Brain microvascular endothelial cell (primary cell): Measurements from ENCODE around the gene UCK2.

Experiments used
- DNase-seq: peaks from one replicate; pipeline ENCODE4 v3.0.0-alpha.2; 2020
- H3K27ac ChIP-seq: fragments of 250-450 bp; sonication (Bioruptor Pico); 2 replicates; pipeline ENCODE4 v1.5.1; 2020; ENCODE audit warnings: mild to moderate bottlenecking, moderate library complexity
- H3K27me3 ChIP-seq: fragments of 250-450 bp; sonication (Bioruptor Pico); replicated peaks from 2 replicates; pipeline ENCODE4 v1.5.1; 2020; ENCODE audit warnings: mild to moderate bottlenecking
- H3K36me3 ChIP-seq: fragments of 250-450 bp; sonication (Bioruptor Pico); replicated peaks from 2 replicates; pipeline ENCODE4 v1.5.1; 2020; ENCODE audit warnings: mild to moderate bottlenecking
- H3K4me3 ChIP-seq: 2 replicates; pipeline ENCODE4 v1.5.1; 2011; ENCODE audit warnings: low read depth, mild to moderate bottlenecking, control low read depth, low read length, moderate library complexity
- in situ Hi-C: cut with HindIII; loops from 2 replicates; pipeline ENCODE4 v1.10.0; 2017; ENCODE audit warnings: low sequenced_read_pairs, low pct_ligation_motif_present
- TF ChIP-seq, protein P1 (sequence below): IDR thresholded peaks from 2 replicates; pipeline ENCODE4 v1.5.1; 2011; ENCODE audit warnings: low read depth, mild to moderate bottlenecking, moderate library complexity, low read length, control low read depth, inconsistent platforms; ENCODE audit errors: missing control alignments

Gene UCK2

DNA sequence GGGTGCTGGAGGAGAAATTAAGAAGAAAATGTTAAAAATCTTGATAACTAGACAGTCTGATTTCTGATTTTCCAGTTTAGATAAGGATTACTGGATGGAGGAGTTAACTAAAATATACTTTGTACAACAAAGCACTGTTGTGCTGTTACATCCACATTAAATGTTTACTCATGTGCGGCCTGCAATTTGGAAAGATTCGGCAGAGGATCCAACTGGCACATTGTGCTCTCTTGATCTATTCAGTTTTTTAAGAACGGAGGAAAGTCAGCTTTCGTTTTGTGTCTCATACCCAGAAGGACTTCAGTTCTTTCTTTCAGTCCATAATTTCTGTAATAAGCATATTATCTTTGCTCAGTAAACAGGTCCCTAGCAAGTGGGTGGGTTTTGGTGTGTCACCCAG, 52.5 kb downstream of the UCK2 start:
- Histone ChIP-seq H3K36me3 (no peaks in the 10 kb centered on the region), H3K27me3 (no peaks in the 10 kb centered on the region), H3K4me3 (no peak overlapping the region), H3K27ac (no peak overlapping the region)
- in situ Hi-C loops = no loop called here
- TF ChIP-seq, protein P1, sequence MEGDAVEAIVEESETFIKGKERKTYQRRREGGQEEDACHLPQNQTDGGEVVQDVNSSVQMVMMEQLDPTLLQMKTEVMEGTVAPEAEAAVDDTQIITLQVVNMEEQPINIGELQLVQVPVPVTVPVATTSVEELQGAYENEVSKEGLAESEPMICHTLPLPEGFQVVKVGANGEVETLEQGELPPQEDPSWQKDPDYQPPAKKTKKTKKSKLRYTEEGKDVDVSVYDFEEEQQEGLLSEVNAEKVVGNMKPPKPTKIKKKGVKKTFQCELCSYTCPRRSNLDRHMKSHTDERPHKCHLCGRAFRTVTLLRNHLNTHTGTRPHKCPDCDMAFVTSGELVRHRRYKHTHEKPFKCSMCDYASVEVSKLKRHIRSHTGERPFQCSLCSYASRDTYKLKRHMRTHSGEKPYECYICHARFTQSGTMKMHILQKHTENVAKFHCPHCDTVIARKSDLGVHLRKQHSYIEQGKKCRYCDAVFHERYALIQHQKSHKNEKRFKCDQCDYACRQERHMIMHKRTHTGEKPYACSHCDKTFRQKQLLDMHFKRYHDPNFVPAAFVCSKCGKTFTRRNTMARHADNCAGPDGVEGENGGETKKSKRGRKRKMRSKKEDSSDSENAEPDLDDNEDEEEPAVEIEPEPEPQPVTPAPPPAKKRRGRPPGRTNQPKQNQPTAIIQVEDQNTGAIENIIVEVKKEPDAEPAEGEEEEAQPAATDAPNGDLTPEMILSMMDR = no peak
- DNase-seq = no peak

DNA sequence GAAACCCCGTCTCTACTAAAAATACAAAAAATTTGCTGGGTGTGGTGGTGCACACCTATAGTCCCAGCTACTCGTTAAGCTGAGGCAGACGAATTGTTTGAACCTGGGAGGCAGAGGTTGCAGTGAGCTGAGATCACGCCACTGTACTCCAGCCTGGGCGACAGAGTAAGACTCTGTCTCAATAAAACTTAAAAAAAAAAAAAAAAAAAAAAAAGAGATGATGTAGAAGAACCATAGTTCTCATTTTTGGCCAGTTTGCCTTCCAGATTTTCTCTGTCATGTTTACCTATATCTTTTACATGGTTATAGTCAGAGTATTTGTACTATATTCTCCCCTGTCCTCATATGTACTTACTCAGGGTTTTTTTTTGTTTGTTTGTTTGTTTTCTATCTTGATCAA, 53.6 kb downstream of the UCK2 start:
- Histone ChIP-seq H3K4me3 (no peak overlapping the region), H3K27me3 (no peaks in the 10 kb centered on the region), H3K27ac (no peak overlapping the region), H3K36me3 (no peaks in the 10 kb centered on the region)
- TF ChIP-seq, protein P1 = no peak
- DNase-seq = no peak
- in situ Hi-C loops = no loop called here

DNA sequence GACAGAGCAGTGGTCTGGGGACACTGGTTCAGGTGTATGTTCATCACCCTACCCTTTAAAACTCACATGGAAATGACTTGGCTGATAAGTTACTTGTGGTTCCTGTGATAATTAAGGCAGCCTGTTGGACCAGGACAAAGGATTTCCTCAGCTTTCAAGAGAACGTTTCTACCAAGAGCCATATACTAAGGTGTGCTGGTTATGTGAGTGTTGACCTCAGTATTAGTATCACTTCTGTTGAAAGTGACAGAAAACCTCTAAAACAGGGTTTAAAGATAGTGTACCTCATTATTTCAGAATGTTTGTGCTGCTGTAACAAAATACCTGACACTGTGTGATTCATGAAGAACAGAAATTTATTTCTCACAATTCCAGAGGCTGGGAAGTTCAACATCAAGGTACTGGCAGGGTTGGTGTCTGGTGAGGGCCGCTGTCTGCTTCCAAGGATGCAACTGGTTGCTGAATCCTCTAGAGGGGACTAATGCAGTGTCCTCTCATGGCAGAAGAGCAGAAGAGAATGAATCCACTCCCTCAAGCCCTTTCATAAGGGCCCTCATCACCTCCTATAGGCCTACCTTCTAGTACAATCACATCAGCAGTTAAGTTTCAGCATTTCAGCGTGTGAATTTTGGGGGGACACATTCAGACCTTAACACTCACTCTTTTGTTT, 54.9 kb downstream of the UCK2 start:
- Histone ChIP-seq H3K4me3 (no peak overlapping the region), H3K36me3 (no peaks in the 10 kb centered on the region), H3K27ac (no peak overlapping the region), H3K27me3 (no peaks in the 10 kb centered on the region)
- DNase-seq = no peak
- in situ Hi-C loops = no loop called here
- TF ChIP-seq, protein P1 = no peak

DNA sequence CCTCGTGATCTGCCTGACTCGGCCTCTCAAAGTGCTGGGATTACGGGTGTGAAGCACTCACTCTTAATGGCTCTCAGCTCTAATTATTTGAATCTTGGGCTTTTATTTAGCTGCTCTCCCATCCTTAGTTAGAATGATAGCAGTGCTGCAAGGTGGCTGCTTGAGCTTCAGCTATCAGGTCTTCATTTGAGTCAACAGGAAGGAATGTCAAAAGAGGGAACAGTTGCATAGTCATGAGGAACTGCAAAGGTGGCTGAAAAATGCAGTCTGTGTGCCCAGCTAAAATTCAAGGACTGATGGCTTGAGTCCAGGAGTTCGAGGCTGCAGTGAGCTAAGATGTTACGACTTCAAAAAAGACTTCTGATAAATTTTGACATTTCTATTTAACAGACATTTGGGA, 55.6 kb downstream of the UCK2 start:
- TF ChIP-seq, protein P1 = no peak
- no peak for DNase-seq
- Histone ChIP-seq H3K4me3 (no peak overlapping the region), H3K27ac (no peak overlapping the region), H3K36me3 (no peaks in the 10 kb centered on the region), H3K27me3 (no peaks in the 10 kb centered on the region)
- in situ Hi-C loops = no loop called here

DNA sequence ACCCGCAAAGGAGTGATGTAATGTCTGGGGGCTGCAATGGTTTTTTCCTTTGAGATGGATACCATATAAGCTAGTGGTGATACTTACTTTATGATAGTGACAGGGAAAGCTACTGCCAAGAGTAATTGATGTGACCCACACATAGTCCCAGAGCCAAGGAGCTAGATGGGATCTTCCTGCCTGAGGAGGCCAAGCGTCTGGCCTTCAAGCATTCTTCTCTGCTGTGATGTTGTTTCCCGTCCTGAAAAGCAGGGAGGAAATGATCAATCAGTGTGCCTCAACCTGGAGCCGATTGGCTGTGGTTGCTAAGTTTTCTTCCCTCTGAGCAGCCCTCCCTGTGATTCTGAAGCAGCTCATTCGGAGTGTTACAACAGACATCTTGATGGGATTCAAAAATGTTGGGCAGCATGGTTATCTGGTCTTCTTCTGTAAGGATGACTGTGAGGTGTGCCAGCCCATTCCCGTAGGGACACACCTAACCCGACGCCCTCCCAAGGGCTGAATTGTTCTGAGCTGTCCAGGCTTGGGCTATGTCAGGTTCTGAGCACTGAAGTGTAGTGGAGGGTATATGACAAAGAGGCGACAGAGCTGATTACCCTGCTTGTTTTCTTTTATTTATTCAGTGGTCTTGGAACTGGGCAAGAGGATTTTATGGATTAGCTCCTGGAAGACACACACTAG, 56.7 kb downstream of the UCK2 start:
- in situ Hi-C loops = no loop called here
- DNase-seq = no peak
- no peak overlapping the region for H3K27ac ChIP-seq

More for the DNA sequence above, 56.7 kb downstream of the UCK2 start:
- H3K4me3 ChIP-seq = no peak overlapping the region
- H3K36me3 ChIP-seq = no peaks in the 10 kb centered on the region
- H3K27me3 ChIP-seq = no peaks in the 10 kb centered on the region
- TF ChIP-seq, protein P1 = no peak
